ENCODE results near the gene B9D1. TPM values are rescaled to one million over a fixed set of nuclear protein-coding genes. Genes with fewer than 3 reads are reported as not detected.
A peak's percentile ranks its signal among the peaks of the same experiment; 100 is the strongest.

Gene B9D1
- total RNA-seq, 1 donor from 2014 or later: 19.0 TPM

DNA sequence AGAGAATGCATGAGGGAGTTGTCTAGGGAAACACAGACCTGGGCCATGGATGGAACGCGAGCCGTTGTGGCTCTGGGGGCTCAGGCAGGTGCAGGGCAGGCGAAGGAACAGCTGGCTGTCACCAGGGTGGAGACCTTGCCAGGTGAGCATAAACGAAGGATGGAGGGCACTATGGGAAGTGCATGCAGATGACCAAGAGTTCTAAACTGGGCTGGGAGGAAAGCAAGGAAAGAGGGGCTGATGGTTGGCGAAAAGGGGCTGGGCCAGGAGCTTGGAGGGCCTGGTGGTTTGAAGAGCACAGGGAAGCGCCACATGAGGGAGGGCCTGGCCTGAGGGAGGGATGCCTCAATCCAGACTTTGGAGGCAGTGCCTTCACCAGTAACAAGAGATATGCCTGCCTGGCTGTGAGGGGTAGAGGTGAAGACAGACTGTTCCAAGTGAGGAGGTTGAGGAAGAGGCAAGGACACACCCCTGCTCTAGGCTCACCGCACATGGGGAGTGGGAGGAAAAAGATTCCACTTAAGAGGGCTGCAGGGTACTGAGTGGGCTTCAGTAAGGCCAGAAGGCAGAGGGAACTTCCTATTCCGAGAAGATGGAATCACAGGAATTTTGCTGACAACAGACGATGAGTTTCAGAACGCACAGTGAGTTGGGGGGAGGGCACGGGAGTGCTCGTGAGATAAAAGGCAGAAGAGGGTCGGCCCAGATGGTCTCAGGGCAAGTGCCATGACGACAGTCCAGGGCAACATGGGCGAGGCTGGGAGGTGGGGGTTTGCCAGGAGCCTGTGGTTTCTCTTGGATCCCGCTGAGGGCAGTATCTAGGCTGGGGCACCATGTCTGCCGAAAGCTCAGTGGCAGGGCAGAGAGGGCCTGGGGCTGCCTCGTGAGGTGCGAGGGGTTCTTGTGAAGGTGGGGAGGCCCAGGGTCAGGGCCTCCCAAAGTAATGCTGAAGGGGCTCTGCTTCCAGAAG lies 20.6 kb downstream of the B9D1 start:
- DNase-seq (ENCODE audit: low read depth): no peak
- no peaks in the 10 kb centered on the region for H3K27me3 ChIP-seq (ENCODE audit: control insufficient read depth, insufficient read depth, low read length)

DNA sequence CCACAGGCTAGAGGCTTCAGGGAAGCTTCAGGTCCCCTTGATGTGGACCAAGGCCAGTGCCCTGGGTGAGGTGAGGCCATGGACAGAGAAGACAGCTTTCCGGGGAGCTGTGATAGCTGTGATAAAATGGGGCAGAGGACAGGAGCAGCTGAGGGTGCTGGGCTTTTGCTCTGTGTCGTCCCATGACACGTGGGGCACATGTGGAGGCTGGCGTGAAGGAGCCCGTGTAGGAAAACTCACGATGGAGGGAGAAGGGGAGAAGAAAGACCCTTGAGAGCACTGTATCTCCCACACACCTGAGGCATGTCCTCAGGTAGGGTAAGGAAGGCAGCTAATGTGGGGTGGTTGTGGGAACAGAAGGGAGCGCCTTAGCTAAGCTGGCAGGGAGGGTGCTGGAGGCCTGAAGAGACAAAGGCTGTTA lies 21.3 kb downstream of the B9D1 start:
- no peak overlapping the region for H3K4me3 ChIP-seq (ENCODE audit: low read depth, low read length)
- DNase-seq (ENCODE audit: low read depth): no peak
- H3K36me3 ChIP-seq (ENCODE audit: control insufficient read depth, insufficient read depth, low read length): no peaks in the 10 kb centered on the region
- H3K27me3 ChIP-seq (ENCODE audit: control insufficient read depth, insufficient read depth, low read length): no peaks in the 10 kb centered on the region
- TF ChIP-seq CTCF (IDR thresholded peaks at IDR 0.05; ENCODE audit: insufficient read depth, low read length, poor library complexity, severe bottlenecking): no peak

More for the DNA sequence above, 20.6 kb downstream of the B9D1 start:
- H3K36me3 ChIP-seq (ENCODE audit: control insufficient read depth, insufficient read depth, low read length): no peaks in the 10 kb centered on the region
- no peak for TF ChIP-seq CTCF (IDR thresholded peaks at IDR 0.05; ENCODE audit: insufficient read depth, low read length, poor library complexity, severe bottlenecking)
- no peak overlapping the region for H3K4me3 ChIP-seq (ENCODE audit: low read depth, low read length)

GRCh38 chr17:19339341-19339815 lies 23.1 kb downstream of the B9D1 start:
- H3K27me3 ChIP-seq (ENCODE audit: control insufficient read depth, insufficient read depth, low read length): no peaks in the 10 kb centered on the region
- no peak for TF ChIP-seq CTCF (IDR thresholded peaks at IDR 0.05; ENCODE audit: insufficient read depth, low read length, poor library complexity, severe bottlenecking)
- no peaks in the 10 kb centered on the region for H3K36me3 ChIP-seq (ENCODE audit: control insufficient read depth, insufficient read depth, low read length)
- DNase-seq (ENCODE audit: low read depth): no peak
- no peak overlapping the region for H3K4me3 ChIP-seq (ENCODE audit: low read depth, low read length)

GRCh38 chr17:19338031-19338990 lies 24.2 kb downstream of the B9D1 start:
- DNase-seq (ENCODE audit: low read depth): no peak
- Histone ChIP-seq H3K4me3 (ENCODE audit: low read depth, low read length) (no peak overlapping the region), H3K36me3 (ENCODE audit: control insufficient read depth, insufficient read depth, low read length) (no peaks in the 10 kb centered on the region), H3K27me3 (ENCODE audit: control insufficient read depth, insufficient read depth, low read length) (no peaks in the 10 kb centered on the region)
- TF ChIP-seq CTCF (IDR thresholded peaks at IDR 0.05; ENCODE audit: insufficient read depth, low read length, poor library complexity, severe bottlenecking): peak; percentile 78

GRCh38 chr17:19337712-19338023 lies 24.9 kb downstream of the B9D1 start:
- DNase-seq (ENCODE audit: low read depth): no peak
- Histone ChIP-seq H3K36me3 (ENCODE audit: control insufficient read depth, insufficient read depth, low read length) (no peaks in the 10 kb centered on the region), H3K4me3 (ENCODE audit: low read depth, low read length) (no peak overlapping the region), H3K27me3 (ENCODE audit: control insufficient read depth, insufficient read depth, low read length) (no peaks in the 10 kb centered on the region)
- TF ChIP-seq CTCF (IDR thresholded peaks at IDR 0.05; ENCODE audit: insufficient read depth, low read length, poor library complexity, severe bottlenecking): no peak

All from kidney epithelial cell (primary cell).